T-cell (primary cell): Measurements from ENCODE around the gene SLC46A3. TPM values are rescaled to one million over a fixed set of nuclear protein-coding genes. Genes with fewer than 3 reads are reported as not detected.
"Not testable (repeated sequence)": the region's sequence is repeated elsewhere in the genome, so short reads cannot be mapped to it uniquely, and the experiment has no call there.

Experiments used
- ATAC-seq, 4 experiments: fragments of 200-7000 bp in 3 of 4; fragments of 150-1000 bp in 1 of 4; cut with Tn5 transposase; replicated peaks in 1 of 4; 1 replicate in 3 of 4; 2 replicates in 1 of 4; pipeline ENCODE4 v1.10.0; 2021; ENCODE audit warnings: moderate library complexity in 3 of 4, mild to moderate bottlenecking in 2 of 4, moderate number of reproducible peaks in 1 of 4
- CTCF ChIA-PET, 2 donors: fragments of 300-600 bp; sonication (Branson Sonifier 250); formaldehyde crosslinking; loops; one replicate each; lab custom pipeline; 2022; ENCODE audit warnings: antibody characterized with exemption in 2 of 2; lab: Charles Lee
- POLR2A ChIA-PET, 2 donors: fragments of 300-600 bp; sonication (Branson Sonifier 250); formaldehyde crosslinking; loops; one replicate each; lab custom pipeline; 2022; ENCODE audit warnings: antibody characterized with exemption in 2 of 2; lab: Charles Lee
- DNase-seq, 35 experiments: peaks; one replicate each; pipeline versions ENCODE4 v3.0.0 to v3.0.0-alpha.2; 2013 to 2023
- H3K27ac ChIP-seq: one replicate; pipeline ENCODE4 v1.5.1; 2013; ENCODE audit warnings: low read length
- H3K27me3 ChIP-seq, 2 experiments: replicated peaks in 1 of 2; 1 replicate in 1 of 2; 2 replicates in 1 of 2; pipeline versions ENCODE4 v1.6.1 to v1.7.0; 2013; ENCODE audit warnings: low read length in 1 of 2, mixed read lengths in 1 of 2; ENCODE audit not compliant: control insufficient read depth in 2 of 2, insufficient read depth in 2 of 2; ENCODE audit errors: extremely low read depth in 1 of 2
- H3K36me3 ChIP-seq, 2 donors: 1 replicate in 1 of 2; 2 replicates in 1 of 2; pipeline versions ENCODE4 v1.6.1 to v1.7.0; 2013; ENCODE audit warnings: low read length in 1 of 2; ENCODE audit not compliant: control insufficient read depth in 2 of 2, insufficient read depth in 1 of 2; ENCODE audit errors: extremely low read depth in 1 of 2
- H3K4me1 ChIP-seq, 2 experiments: 1 replicate in 1 of 2; 2 replicates in 1 of 2; pipeline versions ENCODE4 v1.6.1 to v1.7.0; 2013; ENCODE audit warnings: low read length in 2 of 2, mixed read lengths in 1 of 2; ENCODE audit not compliant: insufficient read depth in 2 of 2, control insufficient read depth in 1 of 2; ENCODE audit errors: extremely low read depth in 1 of 2
- H3K4me3 ChIP-seq, 2 donors: 1 replicate in 1 of 2; 2 replicates in 1 of 2; pipeline versions ENCODE4 v1.5.1 to v1.7.0; 2013; ENCODE audit warnings: mild to moderate bottlenecking in 2 of 2, low read length in 1 of 2, moderate library complexity in 1 of 2; ENCODE audit not compliant: control insufficient read depth in 1 of 2; ENCODE audit errors: extremely low read depth in 1 of 2
- H3K9me3 ChIP-seq: 2 replicates; pipeline ENCODE4 v1.7.0; 2013
- H3K27ac Mint-ChIP-seq, 2 donors: one replicate each; pipeline ENCODE4 v1.8.0; 2020 to 2021; ENCODE audit warnings: mild to moderate bottlenecking in 2 of 2, mixed read lengths in 2 of 2
- H3K27me3 Mint-ChIP-seq, 2 donors: one replicate each; pipeline ENCODE4 v1.8.0; 2021 to 2022; ENCODE audit warnings: mixed read lengths in 2 of 2
- H3K36me3 Mint-ChIP-seq: one replicate; pipeline ENCODE4 v1.8.0; 2021; ENCODE audit warnings: mixed read lengths
- H3K4me1 Mint-ChIP-seq, 3 donors: one replicate each; pipeline ENCODE4 v1.8.0; 2020 to 2022; ENCODE audit warnings: mixed read lengths in 3 of 3, mild to moderate bottlenecking in 1 of 3
- H3K4me3 Mint-ChIP-seq, 3 donors: one replicate each; pipeline ENCODE4 v1.8.0; 2020 to 2022; ENCODE audit warnings: mild to moderate bottlenecking in 3 of 3, mixed read lengths in 3 of 3, moderate library complexity in 3 of 3
- H3K9me3 Mint-ChIP-seq, 3 donors: one replicate each; pipeline ENCODE4 v1.8.0; 2020 to 2022; ENCODE audit warnings: mixed read lengths in 3 of 3
- WGBS: methylation state at CpG from one replicate; pipeline ENCODE4 v1.1.5; 2013; ENCODE audit warnings: missing lambda C conversion rate; ENCODE audit not compliant: insufficient coverage; 5-methylcytosine and 5-hydroxymethylcytosine counted together
- total RNA-seq, 35 experiments: library from RNA in 6 of 35; stranded (reverse) in 6 of 35; fragments of 120-200 nt in 1 of 35; gene quantifications; one replicate each; pipeline versions ENCODE4 v1.2.1 to v1.2.4 and lab custom pipeline; 2013 to 2026

Gene SLC46A3
- total RNA-seq, 5 donors from 2014 or later (not counting 1 experiment from before 2014, with no cell fraction given), result 12.1 to 20.7 (median 18.2) TPM

DNA sequence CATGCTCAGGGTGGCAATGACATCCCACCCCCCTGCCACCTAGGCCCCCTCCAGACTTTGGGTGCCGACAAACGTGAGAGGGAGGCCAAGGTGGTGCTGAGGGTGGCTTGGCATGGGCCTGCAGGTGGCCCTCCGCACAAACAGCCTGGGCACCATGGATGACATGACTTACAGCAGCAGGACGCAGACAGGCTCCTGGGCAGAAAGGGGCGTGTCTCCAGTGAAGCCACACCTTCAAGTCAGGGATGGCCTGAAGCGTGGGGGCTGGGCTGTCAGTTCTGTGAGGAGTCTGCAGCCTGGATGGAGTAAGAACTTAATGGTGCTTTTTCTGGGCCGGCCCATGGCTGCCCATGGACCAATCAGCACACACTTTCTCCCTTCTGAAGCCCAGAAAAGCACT lies 34.5 kb downstream of the SLC46A3 start:
- WGBS, result 83% methylated on average over 5 of the region's 7 CpGs
- Mint-ChIP-seq H3K27me3 (no peaks in the 10 kb centered on the region), H3K4me1 (no peaks in the 10 kb centered on the region), H3K4me3 (no peak overlapping the region), H3K36me3 (peaks cover 5% of the 10 kb centered on the region), H3K27ac (no peak overlapping the region), H3K9me3 (peaks cover 0 to 11% (median 4%) of the 10 kb centered on the region in 3 donors)
- Histone ChIP-seq H3K36me3 (peaks cover 0 to 7% of the 10 kb centered on the region in 2 donors), H3K4me1 (no peaks in the 10 kb centered on the region), H3K27me3 (no peaks in the 10 kb centered on the region), H3K4me3 (no peak overlapping the region), H3K27ac (no peak overlapping the region), H3K9me3 (no peaks in the 10 kb centered on the region)
- ChIA-PET CTCF (no interaction called here), POLR2A (no interaction called here)
- ATAC-seq, result no peak
- DNase-seq, result no peak

DNA sequence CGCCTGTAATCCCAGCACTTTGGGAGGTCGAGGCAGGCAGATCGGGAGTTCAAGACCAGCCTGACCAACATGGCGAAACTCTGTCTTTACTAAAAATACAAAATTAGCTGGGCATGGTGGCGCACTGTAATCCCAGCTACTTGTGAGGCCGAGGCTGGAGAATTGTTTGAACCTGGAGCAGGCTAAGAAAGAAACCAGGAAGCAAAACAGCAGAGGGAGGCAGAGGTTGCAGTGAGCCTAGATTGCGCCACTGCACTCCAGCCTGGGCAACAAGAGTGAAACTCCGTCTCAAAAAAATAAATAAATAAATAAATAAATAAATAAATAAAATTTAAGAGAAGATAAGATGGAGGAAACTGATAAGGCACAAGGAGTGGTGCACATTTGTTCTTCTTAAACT lies 35.6 kb downstream of the SLC46A3 start:
- not testable (repeated sequence) for H3K27me3 Mint-ChIP-seq, H3K4me1 Mint-ChIP-seq, ATAC-seq, DNase-seq, H3K9me3 ChIP-seq, H3K27me3 ChIP-seq, H3K27ac ChIP-seq, H3K27ac Mint-ChIP-seq, H3K9me3 Mint-ChIP-seq, H3K4me1 ChIP-seq, H3K4me3 Mint-ChIP-seq, H3K4me3 ChIP-seq, H3K36me3 Mint-ChIP-seq
- POLR2A ChIA-PET, result interaction anchor here in 1 of 2 donors (0.6 kb wide), 1 partner anchor 1548 kb away, joined by 3 read pairs; no protein-coding TSS in a partner anchor
- CTCF ChIA-PET, result interaction anchor here in 1 of 2 donors (0.6 kb wide), 1 partner anchor 11 kb away, joined by 3 read pairs; no protein-coding TSS in a partner anchor
- WGBS, result 87% methylated on average over 5 of the region's 8 CpGs
- peaks cover 0 to 15% of the 10 kb centered on the region in 2 donors for H3K36me3 ChIP-seq

DNA sequence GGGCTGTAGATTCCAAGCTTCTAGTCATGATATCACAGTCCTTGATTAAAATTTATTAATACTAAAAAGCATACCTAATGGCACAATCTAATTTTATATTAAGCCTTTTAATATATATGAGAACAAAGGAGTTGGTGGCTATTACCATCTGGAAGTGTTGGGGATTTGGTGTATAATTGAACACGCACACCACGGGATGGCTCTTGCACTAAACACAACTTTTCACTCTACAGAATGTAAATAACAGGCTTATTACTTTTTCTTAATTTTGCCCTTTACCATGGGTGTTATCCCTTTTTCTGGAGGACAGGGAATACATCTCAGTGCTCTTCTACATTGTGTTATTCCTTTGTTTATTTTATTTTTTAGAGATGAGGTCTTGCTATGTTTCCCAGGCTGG lies 38.2 kb downstream of the SLC46A3 start:
- H3K9me3 ChIP-seq, result no peaks in the 10 kb centered on the region
- H3K4me1 ChIP-seq, result no peaks in the 10 kb centered on the region
- no peak for ATAC-seq
- WGBS, result no CpG with 5 or more reads among the region's 2 CpGs
- Mint-ChIP-seq H3K36me3 (peaks cover 15% of the 10 kb centered on the region), H3K27me3 (no peaks in the 10 kb centered on the region), H3K4me1 (no peaks in the 10 kb centered on the region), H3K4me3 (no peak overlapping the region), H3K9me3 (no peaks in the 10 kb centered on the region), H3K27ac (no peak overlapping the region)
- no peak overlapping the region for H3K27ac ChIP-seq
- no peaks in the 10 kb centered on the region for H3K27me3 ChIP-seq
- no peak for DNase-seq
- CTCF ChIA-PET, result interaction anchor here (1.3 kb wide), 1 partner anchor 116 kb away, joined by 3 to 6 read pairs; no protein-coding TSS in a partner anchor
- POLR2A ChIA-PET, result no interaction called here
- no peak overlapping the region for H3K4me3 ChIP-seq
- peaks cover 8 to 35% of the 10 kb centered on the region in 2 donors for H3K36me3 ChIP-seq

DNA sequence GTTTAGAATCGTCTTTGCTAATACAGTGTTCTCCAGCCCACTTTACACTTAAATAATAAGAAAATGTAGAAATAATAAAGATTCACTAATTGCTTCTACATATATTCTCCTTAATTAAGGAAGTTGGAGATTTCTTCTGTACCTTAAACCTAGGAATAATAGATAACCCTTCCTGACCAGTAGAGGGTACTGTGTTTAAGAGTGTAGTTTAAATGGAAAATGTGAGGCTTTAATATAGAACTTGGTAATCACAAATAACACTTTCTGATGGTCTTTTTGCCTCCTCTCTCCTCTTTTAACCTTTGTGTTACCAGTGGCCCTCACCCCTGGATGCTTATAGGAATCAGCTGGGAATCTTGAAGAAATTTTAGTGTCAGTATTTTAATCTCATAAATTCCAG lies 39.1 kb downstream of the SLC46A3 start:
- POLR2A ChIA-PET, result interaction anchor here in 1 of 2 donors (0.6 kb wide), 1 partner anchor 43 kb away, joined by 8 read pairs; no protein-coding TSS in a partner anchor
- WGBS, result no CpG with 5 or more reads among the region's 1 CpG

DNA sequence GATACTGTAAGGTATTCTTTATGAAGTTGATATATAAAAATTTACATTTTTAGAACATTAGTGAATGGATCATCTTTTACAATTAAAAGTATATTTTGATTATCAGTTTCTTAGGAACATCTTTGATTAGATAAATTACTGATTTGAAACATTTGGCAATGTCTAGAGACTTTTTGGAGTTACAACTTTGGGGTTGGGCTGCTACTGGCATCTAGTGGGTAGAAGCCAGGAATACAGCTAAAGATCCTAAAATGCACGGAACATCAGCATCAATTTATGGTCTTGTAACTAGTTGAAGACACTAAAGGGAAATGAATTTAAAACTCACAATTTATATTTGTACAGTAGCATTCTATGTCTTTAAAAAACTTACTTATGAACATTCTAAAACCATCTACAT lies 40.0 kb downstream of the SLC46A3 start:
- ATAC-seq (no peak), DNase-seq (no peak)
- Histone ChIP-seq H3K36me3 (peaks cover 8 to 53% of the 10 kb centered on the region in 2 donors), H3K9me3 (no peaks in the 10 kb centered on the region), H3K27ac (no peak overlapping the region), H3K27me3 (no peaks in the 10 kb centered on the region), H3K4me1 (no peaks in the 10 kb centered on the region), H3K4me3 (no peak overlapping the region)
- Mint-ChIP-seq H3K27ac (no peak overlapping the region), H3K4me1 (peaks cover 0 to 6% (median 3%) of the 10 kb centered on the region in 3 donors), H3K4me3 (no peak overlapping the region), H3K27me3 (no peaks in the 10 kb centered on the region), H3K9me3 (no peaks in the 10 kb centered on the region), H3K36me3 (peaks cover 25% of the 10 kb centered on the region)
- POLR2A ChIA-PET, result no interaction called here
- CTCF ChIA-PET, result no interaction called here
- no CpG with 5 or more reads among the region's 1 CpG for WGBS

More for the DNA sequence above, 39.1 kb downstream of the SLC46A3 start:
- Histone ChIP-seq H3K4me3 (no peak overlapping the region), H3K9me3 (no peaks in the 10 kb centered on the region), H3K36me3 (peaks cover 8 to 44% of the 10 kb centered on the region in 2 donors), H3K27me3 (no peaks in the 10 kb centered on the region), H3K27ac (no peak overlapping the region), H3K4me1 (no peaks in the 10 kb centered on the region)
- ATAC-seq (no peak), DNase-seq (no peak)
- Mint-ChIP-seq H3K9me3 (no peaks in the 10 kb centered on the region), H3K27ac (no peak overlapping the region), H3K4me1 (no peaks in the 10 kb centered on the region), H3K36me3 (peaks cover 18% of the 10 kb centered on the region), H3K4me3 (no peak overlapping the region), H3K27me3 (no peaks in the 10 kb centered on the region)
- CTCF ChIA-PET, result interaction anchor here (1.3 kb wide), 1 partner anchor 117 kb away, joined by 3 to 6 read pairs; no protein-coding TSS in a partner anchor

DNA sequence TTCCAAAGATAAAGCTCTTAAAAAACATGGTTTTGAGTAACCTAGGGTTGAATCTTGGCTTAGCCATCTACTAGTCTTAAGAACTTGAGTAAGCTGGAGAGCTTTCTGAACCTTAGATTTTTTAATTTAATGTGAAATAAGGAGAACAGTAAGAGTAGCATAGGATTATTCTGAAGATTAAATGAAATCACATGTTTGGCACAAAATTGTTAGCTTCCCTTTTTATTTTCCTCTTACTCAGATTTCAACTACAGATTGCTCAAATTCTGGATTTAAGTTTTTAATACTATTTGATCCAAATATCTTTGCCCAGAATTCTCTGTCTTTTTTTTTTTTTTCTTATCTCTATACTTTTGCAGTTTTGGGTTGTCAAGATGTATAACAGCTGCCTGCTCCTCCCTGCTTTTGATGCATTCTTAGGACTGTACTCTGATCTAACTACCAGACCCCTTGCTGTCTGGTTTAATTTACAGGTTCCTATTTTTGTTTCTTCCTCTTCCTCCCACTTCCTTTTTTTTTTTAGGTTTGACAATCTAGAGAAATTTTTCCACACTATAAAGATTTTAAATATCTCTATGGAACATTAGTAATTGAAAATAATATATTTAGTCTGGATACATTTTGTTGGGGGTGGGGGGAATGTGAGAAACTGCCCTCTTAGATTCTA lies 47.5 kb downstream of the SLC46A3 start:
- ChIA-PET POLR2A (interaction anchor here in 1 of 2 donors (0.7 to 1.0 kb wide), 2 partner anchors 12 to 13 kb away, joined by 4 to 5 read pairs; partner anchors contain the start of gene POMP), CTCF (no interaction called here)
- H3K9me3 ChIP-seq, result no peaks in the 10 kb centered on the region
- H3K4me3 ChIP-seq, result no peak overlapping the region
- Mint-ChIP-seq H3K4me1 (peaks cover 19 to 36% (median 24%) of the 10 kb centered on the region in 3 donors), H3K27me3 (no peaks in the 10 kb centered on the region), H3K27ac (no peak overlapping the region), H3K4me3 (no peak overlapping the region), H3K36me3 (peaks cover 70% of the 10 kb centered on the region), H3K9me3 (no peaks in the 10 kb centered on the region)
- H3K4me1 ChIP-seq, result no peaks in the 10 kb centered on the region
- H3K27ac ChIP-seq, result no peak overlapping the region
- ATAC-seq, result no peak
- DNase-seq, result no peak
- H3K27me3 ChIP-seq, result no peaks in the 10 kb centered on the region
- H3K36me3 ChIP-seq, result peaks cover 19 to 91% of the 10 kb centered on the region in 2 donors
